GM19043 (cell line): Measurements from ENCODE around the gene HOXC4.
A peak's percentile ranks its signal among the peaks of the same experiment; 100 is the strongest.
"Not testable (repeated sequence)": the region's sequence is repeated elsewhere in the genome, so short reads cannot be mapped to it uniquely, and the experiment has no call there.

Source experiments
- ATAC-seq: cut with Tn5 transposase; IDR thresholded peaks from one replicate; pipeline ENCODE4 v1.9.1; 2021; ENCODE audit warnings: low read depth; ENCODE audit not compliant: unreplicated experiment

HOXC4 gene

GRCh38 chr12:54053003-54053750, 458 bp upstream of the HOXC4 start:
- ATAC-seq = peak; percentile 59

- ATAC-seq = no peak
Observed at GRCh38 chr12:54054742-54055194, 1.1 kb downstream of the HOXC4 start.

- no peak for ATAC-seq
Observed at GRCh38 chr12:54055552-54055951, 1.9 kb downstream of the HOXC4 start.

- ATAC-seq = no peak
Observed at GRCh38 chr12:54056110-54056509, 2.5 kb downstream of the HOXC4 start.

DNA sequence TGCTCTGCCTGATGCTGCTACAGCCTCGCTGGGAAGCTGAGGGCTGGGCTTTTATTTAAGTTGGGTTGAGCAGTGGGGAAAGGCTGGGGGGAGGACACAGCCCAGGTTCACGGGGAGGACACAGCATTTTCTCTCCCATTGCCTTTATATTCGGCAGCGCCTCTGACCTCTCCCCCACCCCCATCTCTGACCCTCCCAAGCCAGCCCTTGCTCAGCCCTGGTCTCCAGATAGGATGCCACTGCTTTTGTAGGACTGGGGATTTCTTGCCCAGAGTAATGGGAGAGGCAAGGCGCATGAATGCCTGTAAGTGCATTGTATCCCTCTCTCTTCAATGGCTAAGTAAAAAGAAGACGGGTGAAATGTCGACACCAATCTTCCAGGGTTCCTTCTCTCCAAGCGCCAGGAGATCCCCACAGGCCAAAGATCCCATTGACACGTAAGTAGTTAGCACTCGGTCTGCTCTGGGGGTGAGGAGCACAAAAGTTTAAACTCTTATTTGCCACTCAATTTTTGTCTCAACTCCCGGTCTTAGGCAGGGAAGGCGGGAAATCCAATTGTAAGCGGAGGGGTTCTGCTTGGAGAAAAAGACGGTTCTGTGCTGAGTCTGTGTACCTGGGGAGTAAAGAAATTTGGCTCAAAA, 4.6 kb downstream of the HOXC4 start:
- ATAC-seq = no peak

GRCh38 chr12:54059668-54060067, 6.0 kb downstream of the HOXC4 start:
- no peak for ATAC-seq

DNA sequence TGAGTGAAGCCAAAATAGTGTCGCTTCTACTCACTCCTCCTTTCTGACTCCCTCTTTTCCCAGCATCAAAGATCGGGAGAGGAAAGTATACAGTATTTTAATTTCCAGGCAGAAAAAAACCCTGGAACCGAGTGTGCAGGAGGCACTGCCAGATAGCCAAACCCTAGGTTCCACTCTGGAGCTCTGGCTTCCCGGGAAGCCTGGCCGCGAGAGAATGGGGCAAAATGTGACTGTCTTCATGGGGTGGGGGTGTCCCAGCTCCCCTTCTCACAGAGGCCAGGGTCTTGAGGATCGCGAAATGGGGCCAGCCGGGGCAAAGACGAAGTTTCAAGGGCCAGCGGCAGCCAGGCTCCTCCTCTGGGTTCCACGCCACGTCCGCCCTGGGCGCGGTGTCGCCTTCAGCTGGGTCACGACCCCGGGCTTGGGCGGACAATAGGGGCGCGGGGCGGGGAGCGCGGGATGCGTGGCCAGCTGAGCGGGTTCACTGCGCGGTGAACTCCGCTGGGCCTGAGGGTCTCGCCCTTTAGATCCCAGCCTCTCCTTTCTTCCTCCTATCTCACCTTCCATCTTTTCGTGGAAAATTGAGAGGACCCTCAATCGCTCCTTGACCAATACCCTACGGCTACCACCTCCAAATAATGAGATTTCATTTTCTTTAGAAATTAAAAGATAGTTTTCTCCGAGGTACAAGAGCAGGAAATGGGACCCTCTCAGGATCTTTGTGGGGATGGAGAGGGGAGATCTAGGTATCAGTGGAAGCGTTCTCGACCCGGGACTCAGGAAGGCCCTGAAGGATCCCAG, 6.7 kb downstream of the HOXC4 start:
- no peak for ATAC-seq

DNA sequence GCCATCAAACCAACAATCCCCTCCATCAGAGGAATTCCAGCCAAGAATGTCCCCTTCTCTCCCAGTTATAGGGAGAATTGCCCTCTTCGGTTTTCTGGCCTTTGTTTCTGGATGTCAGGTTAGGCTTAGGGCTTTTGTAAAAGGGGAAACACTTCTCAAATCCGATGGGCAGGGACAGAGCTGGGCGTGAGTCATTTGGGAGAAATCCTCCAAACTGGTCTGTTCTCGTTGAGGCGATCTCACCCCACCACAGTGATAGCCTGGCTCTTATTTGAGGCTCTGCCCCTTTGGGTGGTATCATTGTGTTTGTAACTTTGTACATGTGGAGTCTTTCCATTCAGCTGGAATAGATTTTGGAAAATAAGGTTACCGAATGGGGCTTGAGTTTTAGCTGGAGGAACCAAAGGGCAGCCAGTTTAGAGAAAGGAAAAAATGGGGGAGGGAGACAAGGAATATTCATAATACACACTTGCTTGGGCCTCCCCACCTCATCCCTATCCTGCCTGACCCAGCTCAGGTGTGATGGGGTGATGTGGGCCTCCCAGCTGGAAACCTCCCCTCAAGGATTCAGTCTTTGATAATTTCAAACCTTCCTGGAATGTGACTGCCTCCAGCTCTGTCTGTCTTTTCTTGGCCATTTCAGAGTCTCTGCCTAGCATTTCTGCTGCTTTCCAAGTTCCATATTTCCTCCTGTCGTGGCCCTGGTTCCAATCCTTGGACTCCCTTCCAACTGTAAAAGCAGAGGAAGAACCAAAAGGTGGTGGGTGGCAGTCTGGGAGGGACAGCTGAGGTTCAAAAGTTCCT, 7.5 kb downstream of the HOXC4 start:
- no peak for ATAC-seq

GRCh38 chr12:54065677-54066076, 12.0 kb downstream of the HOXC4 start:
- ATAC-seq = no peak

DNA sequence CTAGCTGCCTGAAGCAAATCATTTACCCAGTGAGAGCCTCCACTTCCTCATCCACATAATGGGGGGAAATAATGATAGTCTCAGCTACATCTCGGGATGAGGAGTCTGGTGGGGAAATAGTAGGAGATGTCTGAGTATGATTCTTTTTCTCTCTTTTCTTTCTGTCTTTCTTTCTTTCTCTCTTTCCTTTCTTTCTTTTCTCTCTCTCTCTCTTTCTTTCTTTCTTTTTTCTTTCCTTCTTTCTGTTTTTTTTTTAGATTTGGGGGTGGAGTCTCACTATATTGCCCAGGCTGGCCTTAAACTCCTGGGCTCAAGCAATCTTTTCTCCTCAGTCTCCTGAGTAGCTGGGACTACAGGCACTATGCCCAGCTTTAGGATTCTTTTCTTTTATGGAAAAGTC, 12.8 kb downstream of the HOXC4 start:
- ATAC-seq = no peak

GRCh38 chr12:54068418-54069070, 14.9 kb downstream of the HOXC4 start:
- ATAC-seq = no peak

DNA sequence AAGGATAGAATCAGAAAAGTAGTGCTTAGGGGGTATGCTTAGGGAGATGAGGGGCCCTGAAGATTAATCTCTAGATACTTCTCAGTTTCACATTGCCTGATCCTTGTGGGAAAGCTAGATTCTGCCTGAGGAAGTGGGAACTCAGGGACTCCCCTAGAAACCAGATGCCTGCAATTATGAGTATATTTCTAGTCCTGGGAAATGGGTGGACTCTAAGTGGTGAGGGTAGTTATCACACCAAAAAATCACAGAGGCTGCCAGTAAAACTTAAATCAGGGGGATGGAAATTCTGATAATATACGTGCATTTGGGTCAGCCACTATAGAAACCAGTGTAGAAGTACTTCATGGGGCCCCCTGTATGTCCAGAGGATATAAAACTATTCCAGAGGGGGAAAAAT, 18.3 kb downstream of the HOXC4 start:
- no peak for ATAC-seq

GRCh38 chr12:54074308-54074707, 20.7 kb downstream of the HOXC4 start:
- no peak for ATAC-seq

- no peak for ATAC-seq
Observed at GRCh38 chr12:54075409-54075808, 21.8 kb downstream of the HOXC4 start.

GRCh38 chr12:54075974-54076373, 22.3 kb downstream of the HOXC4 start:
- ATAC-seq = no peak

GRCh38 chr12:54077843-54078242, 24.2 kb downstream of the HOXC4 start:
- ATAC-seq = not testable (repeated sequence)

DNA sequence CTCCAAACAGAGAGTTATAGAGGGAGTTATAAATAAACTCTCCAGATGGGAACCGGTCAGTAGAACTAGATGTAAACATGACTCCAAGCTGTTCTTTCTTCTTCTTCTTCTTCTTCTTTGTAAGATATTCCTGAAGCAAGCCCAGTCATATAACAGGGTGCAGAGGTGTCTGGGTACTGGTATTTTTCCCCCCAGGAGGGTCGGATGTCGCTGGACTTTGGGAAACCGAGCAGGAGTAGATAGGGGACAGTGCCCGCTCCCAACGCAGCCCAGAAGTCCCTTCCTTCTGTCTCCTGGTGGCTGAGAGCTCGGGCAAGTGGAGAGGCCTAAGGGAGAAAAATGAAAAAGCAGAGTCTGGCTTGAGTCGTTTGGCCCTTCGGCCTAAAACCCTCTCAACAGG, 25.5 kb downstream of the HOXC4 start:
- not testable (repeated sequence) for ATAC-seq

- ATAC-seq = not testable (repeated sequence)
Observed at GRCh38 chr12:54080008-54080924, 26.6 kb downstream of the HOXC4 start.

GRCh38 chr12:54081053-54081514, 27.4 kb downstream of the HOXC4 start:
- not testable (repeated sequence) for ATAC-seq
